Ammon's horn (tissue), 1 donor: ENCODE data around the gene PRM1.

Experiments
- DNase-seq: peaks from one replicate; pipeline ENCODE4 v3.0.0-alpha.2; 2016; ENCODE audit warnings: low spot score

Gene PRM1

GRCh38 chr16:11273721-11274324 lies 7.3 kb downstream of the PRM1 start:
- no peak for DNase-seq

- no peak for DNase-seq
Measured at GRCh38 chr16:11272921-11273720, 8.0 kb downstream of the PRM1 start, which contains the start of gene PRM3. Gene PRM3 (minus strand): TSS chr16:11273629. CDS start chr16:11273595, 34 bp downstream.

- DNase-seq, result no peak
Measured at GRCh38 chr16:11272484-11272883, 8.6 kb downstream of the PRM1 start.

DNA sequence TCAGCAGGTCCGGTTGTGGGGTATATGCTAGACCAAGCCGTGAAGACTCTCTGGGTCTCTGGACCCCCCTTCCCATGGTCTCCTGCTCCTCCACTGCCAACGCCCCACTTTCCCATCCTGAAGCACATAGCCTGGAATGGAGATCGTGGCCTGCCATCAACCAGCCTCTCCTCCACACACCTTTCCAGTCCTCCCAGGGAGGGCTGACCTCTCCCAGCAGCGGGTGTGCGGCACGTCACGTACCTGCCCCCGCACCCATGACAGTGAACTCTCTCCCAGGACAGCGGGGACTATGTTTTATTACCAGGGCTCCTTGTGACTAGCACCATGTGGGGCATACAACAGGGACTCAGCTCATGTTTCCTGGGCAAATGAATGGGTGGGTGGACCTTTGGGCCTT lies 9.5 kb downstream of the PRM1 start:
- no peak for DNase-seq

- no peak for DNase-seq
Measured at GRCh38 chr16:11270602-11271162, 10.4 kb downstream of the PRM1 start.

GRCh38 chr16:11268921-11269375 lies 12.2 kb downstream of the PRM1 start, which contains the start of gene TNP2:
Gene TNP2 (minus strand): TSS chr16:11269325. CDS start chr16:11269262, 63 bp downstream.
- no peak for DNase-seq

DNA sequence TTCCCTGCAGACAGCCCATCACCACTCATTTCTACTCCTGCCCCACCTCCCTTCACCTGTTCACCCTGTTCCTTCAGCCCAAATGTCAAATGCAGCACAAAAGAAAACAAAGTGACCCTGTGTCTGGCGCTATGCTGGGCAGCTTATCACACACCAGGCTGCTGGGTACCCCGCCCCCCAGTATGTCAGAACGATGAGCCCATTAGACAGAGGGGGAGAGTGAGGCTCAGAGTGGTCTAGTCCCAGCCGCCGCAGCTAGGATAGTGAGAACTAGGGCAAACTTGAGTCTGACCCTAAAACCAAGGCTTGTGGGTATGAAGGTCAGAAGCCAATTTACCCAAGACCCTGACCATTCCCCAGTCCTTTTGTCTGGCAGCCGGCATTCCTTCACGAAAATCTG lies 16.0 kb downstream of the PRM1 start:
- no peak for DNase-seq

- no peak for DNase-seq
Measured at GRCh38 chr16:11264155-11264832, 16.8 kb downstream of the PRM1 start.

- no peak for DNase-seq
Measured at GRCh38 chr16:11263737-11264136, 17.4 kb downstream of the PRM1 start.

DNA sequence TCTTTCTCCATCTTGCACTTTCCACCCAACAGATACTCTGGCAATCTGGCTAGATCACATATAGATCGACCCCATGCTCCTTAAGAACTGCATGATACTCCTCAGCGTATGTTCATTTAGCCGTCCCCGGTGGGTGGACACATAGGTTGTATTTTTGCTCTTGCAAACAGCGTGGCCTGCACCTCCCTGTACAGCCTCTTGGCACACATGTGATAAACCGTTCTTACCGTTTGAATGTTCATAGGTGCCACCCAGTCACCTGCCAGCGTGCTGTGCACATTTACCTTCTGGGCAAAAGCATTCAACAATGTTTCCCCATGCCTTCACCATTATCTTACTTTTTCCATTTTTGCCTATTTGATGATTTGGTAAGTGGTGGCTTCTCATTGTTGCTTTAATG lies 18.2 kb downstream of the PRM1 start:
- no peak for DNase-seq

DNA sequence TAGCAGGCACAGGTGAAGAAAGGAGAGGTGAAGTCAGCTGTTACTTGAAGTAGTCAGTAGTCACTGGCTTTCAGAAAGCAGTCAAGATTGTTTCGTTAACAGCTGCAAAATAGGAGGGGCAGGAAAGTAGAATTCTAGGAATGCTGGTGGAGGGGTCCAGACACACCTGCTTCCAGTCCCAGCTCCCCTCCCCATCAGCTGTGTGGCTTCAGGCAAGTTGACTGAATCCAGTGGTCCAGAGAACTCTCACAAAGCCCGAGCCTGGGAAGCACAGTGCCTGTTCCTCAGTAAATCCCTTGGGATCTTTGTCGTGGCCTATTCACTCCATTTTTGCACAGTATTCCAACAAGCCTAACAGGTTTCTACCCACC lies 20.5 kb downstream of the PRM1 start:
- no peak for DNase-seq

GRCh38 chr16:11259655-11260595 lies 21.2 kb downstream of the PRM1 start:
- DNase-seq, result no peak

DNA sequence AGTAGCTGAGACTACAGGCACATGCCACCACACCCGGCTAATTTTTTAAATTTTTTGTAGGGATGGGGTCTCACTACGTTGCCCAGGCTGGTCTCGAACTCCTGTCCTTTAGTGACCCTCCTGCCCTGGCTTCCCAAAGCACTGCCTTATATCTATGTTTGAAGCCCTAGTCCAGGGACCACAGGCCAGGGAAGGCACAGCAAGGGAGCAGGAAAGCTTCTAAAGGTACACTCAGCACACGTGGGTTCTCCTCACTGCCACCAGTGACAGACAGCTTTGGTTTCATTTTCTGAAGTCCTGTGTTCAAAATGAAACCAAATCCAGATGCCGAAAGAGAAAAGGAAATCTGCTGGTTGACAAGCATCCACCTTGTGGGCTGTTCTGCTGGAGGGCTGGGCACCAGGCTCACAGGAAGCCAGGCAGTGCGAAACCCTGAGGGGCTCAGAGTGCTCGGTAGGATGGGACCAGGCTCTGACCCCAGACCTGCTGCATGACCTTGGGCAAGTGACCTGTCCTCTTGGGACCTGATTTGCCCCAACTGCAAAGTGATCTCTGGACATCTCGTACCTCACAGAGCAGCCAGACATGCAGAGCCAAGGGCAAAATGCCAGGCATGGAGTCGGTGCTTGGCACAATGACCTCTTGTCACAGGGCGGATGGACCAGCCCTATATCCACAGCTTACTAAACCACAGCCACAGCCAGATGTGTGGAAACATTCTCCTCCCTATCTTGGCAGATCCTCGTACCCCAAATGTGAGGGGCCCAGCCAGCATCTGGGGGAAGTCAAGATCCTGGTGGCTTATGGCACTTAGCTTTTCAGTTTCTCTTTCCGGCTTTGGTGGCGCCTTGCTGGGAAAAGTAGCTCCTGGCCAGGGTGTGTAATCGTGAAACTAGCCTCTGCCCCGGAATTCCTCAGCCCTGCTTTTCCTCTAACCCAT lies 22.3 kb downstream of the PRM1 start:
- peak; percentile 86 for DNase-seq

- DNase-seq, result peak; percentile 90
Measured at GRCh38 chr16:11257131-11257938, 23.8 kb downstream of the PRM1 start.

- no peak for DNase-seq
Measured at GRCh38 chr16:11256661-11257130, 24.4 kb downstream of the PRM1 start.

DNA sequence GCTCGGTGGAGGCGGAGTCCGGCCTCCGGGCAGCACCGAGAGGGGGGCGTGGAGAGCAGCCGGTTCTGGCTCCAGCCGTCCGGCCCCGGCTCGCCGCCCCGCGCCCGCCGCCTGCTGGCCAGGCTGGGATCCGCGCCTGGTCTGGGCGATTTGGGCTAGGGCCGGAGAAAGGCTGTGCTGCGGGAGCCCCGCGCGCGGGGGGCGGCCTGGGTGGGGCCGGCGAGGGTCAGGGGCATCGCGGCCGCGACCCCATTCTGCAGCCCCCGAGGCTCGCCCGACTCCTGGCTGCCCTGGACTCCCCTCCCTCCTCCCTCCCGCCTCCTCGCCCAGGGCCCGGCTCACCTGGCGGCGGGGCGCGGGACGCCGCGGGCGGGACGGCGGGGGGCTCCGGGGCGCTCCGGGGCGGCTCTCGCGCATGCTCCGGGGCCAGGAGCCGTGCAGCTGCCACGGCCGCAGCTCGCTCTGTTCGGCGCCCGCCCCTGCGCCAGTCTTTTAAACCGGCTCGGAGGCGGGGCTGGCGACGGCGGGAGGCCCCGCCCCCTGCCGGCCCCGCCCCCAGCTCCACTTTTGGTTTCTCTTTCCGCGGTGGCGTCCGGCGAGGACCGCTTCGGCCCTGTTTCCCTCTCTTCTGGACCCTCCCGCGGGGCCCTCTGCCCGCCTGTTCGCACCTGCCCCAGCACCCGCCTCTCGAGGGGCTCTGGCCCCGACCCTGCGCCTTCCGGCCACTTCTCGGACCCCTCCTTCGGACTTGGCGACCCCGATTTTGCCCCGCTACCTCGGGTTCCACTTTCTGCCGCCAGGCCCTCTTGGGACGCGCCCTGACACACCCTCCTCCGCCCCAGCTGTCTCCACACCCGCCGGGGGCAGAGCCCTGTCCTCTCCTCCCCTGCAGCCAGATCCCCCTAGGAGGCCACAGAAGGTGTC lies 25.1 kb downstream of the PRM1 start, which contains the start of gene SOCS1:
TSS of gene SOCS1 (minus strand) at position 468 of the 924 bp plus-strand sequence. CDS start 726 bp downstream, outside the sequence.
- peak; percentile 83 for DNase-seq

- peak; percentile 13 for DNase-seq
Measured at GRCh38 chr16:11254913-11255736, 26.0 kb downstream of the PRM1 start.
